Transverse colon (tissue), 4 donors: ENCODE measurements around the gene MCTP2.

ENCODE experiments used
- EP300 ChIP-seq: sonication (generic); formaldehyde crosslinking; IDR thresholded peaks from one replicate; pipeline ENCODE4 v1.6.1; 2017; ENCODE audit warnings: antibody characterized with exemption, low read depth
- POLR2AphosphoS5 ChIP-seq, 3 donors: sonication (generic); formaldehyde crosslinking; IDR thresholded peaks; one replicate each; pipeline ENCODE4 v1.6.1; 2016; ENCODE audit warnings: antibody characterized with exemption in 3 of 3
- TF ChIP-seq, protein P1 (sequence below), 5 experiments: fragments of 200-600 bp in 3 of 5; fragments of 450-650 bp in 2 of 5; sonication (generic) in 3 of 5; IDR thresholded peaks; 1 replicate in 2 of 5; 2 replicates in 3 of 5; pipeline ENCODE4 v1.5.1; 2016 to 2017; ENCODE audit warnings: antibody characterized with exemption in 5 of 5, inconsistent platforms in 3 of 5, mild to moderate bottlenecking in 2 of 5, moderate library complexity in 1 of 5

GRCh38 chr15:94266789-94267188 lies 35.4 kb downstream of the MCTP2 start:
- TF ChIP-seq, protein P1, sequence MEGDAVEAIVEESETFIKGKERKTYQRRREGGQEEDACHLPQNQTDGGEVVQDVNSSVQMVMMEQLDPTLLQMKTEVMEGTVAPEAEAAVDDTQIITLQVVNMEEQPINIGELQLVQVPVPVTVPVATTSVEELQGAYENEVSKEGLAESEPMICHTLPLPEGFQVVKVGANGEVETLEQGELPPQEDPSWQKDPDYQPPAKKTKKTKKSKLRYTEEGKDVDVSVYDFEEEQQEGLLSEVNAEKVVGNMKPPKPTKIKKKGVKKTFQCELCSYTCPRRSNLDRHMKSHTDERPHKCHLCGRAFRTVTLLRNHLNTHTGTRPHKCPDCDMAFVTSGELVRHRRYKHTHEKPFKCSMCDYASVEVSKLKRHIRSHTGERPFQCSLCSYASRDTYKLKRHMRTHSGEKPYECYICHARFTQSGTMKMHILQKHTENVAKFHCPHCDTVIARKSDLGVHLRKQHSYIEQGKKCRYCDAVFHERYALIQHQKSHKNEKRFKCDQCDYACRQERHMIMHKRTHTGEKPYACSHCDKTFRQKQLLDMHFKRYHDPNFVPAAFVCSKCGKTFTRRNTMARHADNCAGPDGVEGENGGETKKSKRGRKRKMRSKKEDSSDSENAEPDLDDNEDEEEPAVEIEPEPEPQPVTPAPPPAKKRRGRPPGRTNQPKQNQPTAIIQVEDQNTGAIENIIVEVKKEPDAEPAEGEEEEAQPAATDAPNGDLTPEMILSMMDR (IDR thresholded peaks at IDR 0.05), result no peak
- TF ChIP-seq POLR2AphosphoS5 (IDR thresholded peaks at IDR 0.05) (no peak), EP300 (no peak)
